H1 (cell line): ENCODE results near the gene HSH2D.
"Not testable (repeated sequence)": the region's sequence is repeated elsewhere in the genome, so short reads cannot be mapped to it uniquely, and the experiment has no call there.

Experiments
- CTCF ChIP-seq, 3 experiments: IDR thresholded peaks; 1 replicate in 2 of 3; 2 replicates in 1 of 3; pipeline versions ENCODE4 v1.5.1 to v1.6.1; 2011; ENCODE audit warnings: low read length in 3 of 3, mild to moderate bottlenecking in 3 of 3, inconsistent platforms in 2 of 3, low read depth in 1 of 3, moderate library complexity in 1 of 3; ENCODE audit not compliant: insufficient read depth in 1 of 3; ENCODE audit errors: control extremely low read depth in 1 of 3
- EGR1 ChIP-seq: IDR thresholded peaks from 2 replicates; pipeline ENCODE4 v1.6.1; 2011; ENCODE audit warnings: low read depth, low read length, borderline replicate concordance
- EP300 ChIP-seq, 2 experiments: IDR thresholded peaks; 1 replicate in 1 of 2; 2 replicates in 1 of 2; pipeline ENCODE4 v1.6.1; 2011 to 2012; ENCODE audit warnings: low read depth in 2 of 2, low read length in 2 of 2, mild to moderate bottlenecking in 2 of 2, borderline replicate concordance in 1 of 2, inconsistent platforms in 1 of 2, moderate library complexity in 1 of 2
- GABPA ChIP-seq: IDR thresholded peaks from 2 replicates; pipeline ENCODE4 v1.6.1; 2011; ENCODE audit warnings: mild to moderate bottlenecking, low read length, moderate library complexity, borderline replicate concordance; ENCODE audit not compliant: insufficient read depth
- POLR2AphosphoS5 ChIP-seq: IDR thresholded peaks from 2 replicates; pipeline ENCODE4 v1.6.1; 2011; ENCODE audit warnings: low read depth, low read length
- RBBP5 ChIP-seq: IDR thresholded peaks from 2 replicates; pipeline ENCODE4 v1.7.1; 2012; ENCODE audit warnings: low read depth, mild to moderate bottlenecking, inconsistent platforms, low read length, moderate library complexity, borderline replicate concordance
- SRF ChIP-seq: IDR thresholded peaks from 2 replicates; pipeline ENCODE4 v1.6.1; 2011; ENCODE audit warnings: mild to moderate bottlenecking, low read depth, low read length, moderate library complexity
- TBP ChIP-seq: IDR thresholded peaks from 2 replicates; pipeline ENCODE4 v1.6.1; 2011; ENCODE audit warnings: low read depth, low read length, improper control_type of control experiment

GRCh38 chr19:16099314-16099965, 44.0 kb upstream of the HSH2D start:
- not testable (repeated sequence) for TF ChIP-seq EGR1; GABPA; TBP; SRF; CTCF (IDR thresholded peaks at IDR 0.05; ENCODE audit: control extremely low read depth in 1 of 3, insufficient read depth in 1 of 3, low read depth in 1 of 3, low read length in 3 of 3); EP300 (IDR thresholded peaks at IDR 0.05; ENCODE audit: borderline replicate concordance in 1 of 2, low read depth in 2 of 2, low read length in 2 of 2); RBBP5; POLR2AphosphoS5
